Stimulated activated naive B cell treated with anti-CD40 and anti-IgM and Interleukin-4, amounts not matched to agents 10 μg/mL and 1 μg/mL and 100 μg/mL, for 72 hours (primary cell): Measurements from ENCODE around the gene CCDC159.
"Not testable (repeated sequence)": the region's sequence is repeated elsewhere in the genome, so short reads cannot be mapped to it uniquely, and the experiment has no call there.

Experiments
- ATAC-seq, 2 donors: fragments of 150-1000 bp; cut with Tn5 transposase; replicated peaks; 2 replicates each; pipeline ENCODE4 v1.10.0; 2021; ENCODE audit warnings: moderate library complexity in 1 of 2
- DNase-seq: peaks from one replicate; pipeline ENCODE4 v3.0.0; 2021
- H3K27ac Mint-ChIP-seq: one replicate; pipeline ENCODE4 v1.8.0; 2022; ENCODE audit warnings: mild to moderate bottlenecking, mixed read lengths
- H3K27me3 Mint-ChIP-seq, 2 donors: one replicate each; pipeline ENCODE4 v1.8.0; 2022; ENCODE audit warnings: mixed read lengths in 2 of 2
- H3K36me3 Mint-ChIP-seq, 2 donors: one replicate each; pipeline ENCODE4 v1.8.0; 2022; ENCODE audit warnings: mixed read lengths in 2 of 2, mild to moderate bottlenecking in 1 of 2
- H3K4me1 Mint-ChIP-seq, 2 donors: one replicate each; pipeline ENCODE4 v1.8.0; 2022; ENCODE audit warnings: mixed read lengths in 2 of 2, mild to moderate bottlenecking in 1 of 2
- H3K4me3 Mint-ChIP-seq, 2 donors: one replicate each; pipeline ENCODE4 v1.8.0; 2022; ENCODE audit warnings: mild to moderate bottlenecking in 2 of 2, mixed read lengths in 2 of 2, moderate library complexity in 1 of 2
- H3K9me3 Mint-ChIP-seq, 2 donors: one replicate each; pipeline ENCODE4 v1.8.0; 2022; ENCODE audit warnings: mixed read lengths in 2 of 2, mild to moderate bottlenecking in 1 of 2

Gene CCDC159

GRCh38 chr19:11347546-11348039 is 1.3 kb downstream of the CCDC159 start:
- Mint-ChIP-seq H3K27me3 (no peaks in the 10 kb centered on the region), H3K27ac (peak overlapping the region; percentile 62), H3K4me1 (peaks cover 21 to 44% of the 10 kb centered on the region in 2 donors), H3K4me3 (peak overlapping the region; percentile 90 to 95), H3K36me3 (peaks cover 11 to 18% of the 10 kb centered on the region in 2 donors), H3K9me3 (peaks cover 6% of the 10 kb centered on the region in 2 donors)
- DNase-seq (no peak), ATAC-seq (no peak)

GRCh38 chr19:11349171-11349570 is 2.9 kb downstream of the CCDC159 start:
- peaks cover 6% of the 10 kb centered on the region in 2 donors for H3K9me3 Mint-ChIP-seq
- H3K27ac Mint-ChIP-seq: no peak overlapping the region
- peaks cover 20 to 43% of the 10 kb centered on the region in 2 donors for H3K4me1 Mint-ChIP-seq
- ATAC-seq (no peak), DNase-seq (no peak)
- peaks cover 11 to 16% of the 10 kb centered on the region in 2 donors for H3K36me3 Mint-ChIP-seq
- no peak overlapping the region for H3K4me3 Mint-ChIP-seq
- no peaks in the 10 kb centered on the region for H3K27me3 Mint-ChIP-seq

GRCh38 chr19:11354102-11354501 is 7.8 kb downstream of the CCDC159 start:
- peaks cover 10 to 18% of the 10 kb centered on the region in 2 donors for H3K36me3 Mint-ChIP-seq
- H3K27me3 Mint-ChIP-seq: peaks cover 16 to 18% of the 10 kb centered on the region in 2 donors
- H3K27ac Mint-ChIP-seq, ATAC-seq, H3K4me3 Mint-ChIP-seq, DNase-seq, H3K9me3 Mint-ChIP-seq: not testable (repeated sequence)
- H3K4me1 Mint-ChIP-seq: peaks cover 11 to 28% of the 10 kb centered on the region in 2 donors

- ATAC-seq (peak; percentile 94 to 96), DNase-seq (peak; percentile 75)
- Mint-ChIP-seq H3K4me3 (peak within 1 kb of the TSS; percentile 79 to 80), H3K36me3 (peaks cover 3 to 8% of the 10 kb centered on the region in 2 donors), H3K4me1 (peaks cover 11 to 27% of the 10 kb centered on the region in 2 donors), H3K9me3 (no peaks in the 10 kb centered on the region), H3K27ac (peak within 1 kb of the TSS; percentile 15), H3K27me3 (peaks cover 16 to 18% of the 10 kb centered on the region in 2 donors)
Measured at GRCh38 chr19:11355160-11356073, 9.1 kb downstream of the CCDC159 start, which contains the start of gene PLPPR2. TSS of gene PLPPR2 (plus strand) at chr19:11355432. CDS start at chr19:11357674, 2,242 bp downstream.

- Mint-ChIP-seq H3K4me3 (peak overlapping the region; percentile 79 to 80), H3K4me1 (peaks cover 11 to 20% of the 10 kb centered on the region in 2 donors), H3K9me3 (no peaks in the 10 kb centered on the region), H3K27me3 (peaks cover 16 to 18% of the 10 kb centered on the region in 2 donors), H3K36me3 (peaks cover 3 to 5% of the 10 kb centered on the region in 2 donors), H3K27ac (peak overlapping the region; percentile 15)
- DNase-seq (no peak), ATAC-seq (no peak)
Measured at GRCh38 chr19:11356074-11356397, 9.7 kb downstream of the CCDC159 start.

- no peak overlapping the region for H3K4me3 Mint-ChIP-seq
Measured at GRCh38 chr19:11356676-11357550, 10.6 kb downstream of the CCDC159 start.

GRCh38 chr19:11359421-11359820 is 13.1 kb downstream of the CCDC159 start:
- Mint-ChIP-seq H3K36me3 (peaks cover 10% of the 10 kb centered on the region in 2 donors), H3K4me3 (no peak overlapping the region), H3K9me3 (no peaks in the 10 kb centered on the region), H3K27ac (no peak overlapping the region), H3K4me1 (peaks cover 11 to 17% of the 10 kb centered on the region in 2 donors), H3K27me3 (peaks cover 16 to 18% of the 10 kb centered on the region in 2 donors)
- ATAC-seq: no peak
- no peak for DNase-seq

More at GRCh38 chr19:11356676-11357550, 10.6 kb downstream of the CCDC159 start:
- H3K27ac Mint-ChIP-seq: peak overlapping the region; percentile 48
- ATAC-seq (no peak), DNase-seq (no peak)
- H3K4me1 Mint-ChIP-seq: peaks cover 11 to 17% of the 10 kb centered on the region in 2 donors
- peaks cover 5 to 6% of the 10 kb centered on the region in 2 donors for H3K36me3 Mint-ChIP-seq
- H3K9me3 Mint-ChIP-seq: no peaks in the 10 kb centered on the region
- H3K27me3 Mint-ChIP-seq: peaks cover 16 to 18% of the 10 kb centered on the region in 2 donors

GRCh38 chr19:11361037-11361770 is 14.9 kb downstream of the CCDC159 start:
- peaks cover 14 to 15% of the 10 kb centered on the region in 2 donors for H3K36me3 Mint-ChIP-seq
- H3K27me3 Mint-ChIP-seq: peaks cover 9% of the 10 kb centered on the region in 2 donors
- no peak overlapping the region for H3K27ac Mint-ChIP-seq
- peaks cover under 1 to 2% of the 10 kb centered on the region in 2 donors for H3K4me1 Mint-ChIP-seq
- no peaks in the 10 kb centered on the region for H3K9me3 Mint-ChIP-seq
- DNase-seq (no peak), ATAC-seq (no peak)
- H3K4me3 Mint-ChIP-seq: no peak overlapping the region

GRCh38 chr19:11361771-11362731 is 15.7 kb downstream of the CCDC159 start:
- Mint-ChIP-seq H3K9me3 (no peaks in the 10 kb centered on the region), H3K36me3 (peaks cover 15 to 16% of the 10 kb centered on the region in 2 donors), H3K4me1 (no peaks in the 10 kb centered on the region), H3K4me3 (no peak overlapping the region), H3K27ac (no peak overlapping the region), H3K27me3 (peaks cover under 1% of the 10 kb centered on the region in 2 donors)
- ATAC-seq (no peak), DNase-seq (no peak)

- Mint-ChIP-seq H3K4me1 (no peaks in the 10 kb centered on the region), H3K9me3 (no peaks in the 10 kb centered on the region), H3K36me3 (peaks cover 21% of the 10 kb centered on the region in 2 donors), H3K27me3 (no peaks in the 10 kb centered on the region), H3K4me3 (no peak overlapping the region), H3K27ac (no peak overlapping the region)
- DNase-seq: no peak
- no peak for ATAC-seq
Measured at GRCh38 chr19:11363881-11364280, 17.6 kb downstream of the CCDC159 start.

- no peak overlapping the region for H3K4me3 Mint-ChIP-seq
Measured at GRCh38 chr19:11364296-11364904, 18.1 kb downstream of the CCDC159 start.

GRCh38 chr19:11364935-11365334 is 18.6 kb downstream of the CCDC159 start:
- peak overlapping the region; percentile 14 for H3K27ac Mint-ChIP-seq
- no peak for ATAC-seq
- H3K4me3 Mint-ChIP-seq: no peak overlapping the region
- no peak for DNase-seq
- no peaks in the 10 kb centered on the region for H3K9me3 Mint-ChIP-seq
- peaks cover 0 to 1% of the 10 kb centered on the region in 2 donors for H3K4me1 Mint-ChIP-seq
- H3K36me3 Mint-ChIP-seq: peaks cover 25 to 30% of the 10 kb centered on the region in 2 donors
- H3K27me3 Mint-ChIP-seq: no peaks in the 10 kb centered on the region

More at GRCh38 chr19:11364296-11364904, 18.1 kb downstream of the CCDC159 start:
- Mint-ChIP-seq H3K27me3 (no peaks in the 10 kb centered on the region), H3K27ac (peak overlapping the region; percentile 51), H3K4me1 (no peaks in the 10 kb centered on the region), H3K36me3 (peaks cover 25 to 26% of the 10 kb centered on the region in 2 donors), H3K9me3 (no peaks in the 10 kb centered on the region)
- ATAC-seq (no peak), DNase-seq (no peak)
